SIG-M5 (cell line): ENCODE results near the gene KDSR.
"Not testable (repeated sequence)": the region's sequence is repeated elsewhere in the genome, so short reads cannot be mapped to it uniquely, and the experiment has no call there.

Experiments used
- DNase-seq: peaks from one replicate; lab custom pipeline; 2025; lab: John Stamatoyannopoulos, UW

KDSR gene

DNA sequence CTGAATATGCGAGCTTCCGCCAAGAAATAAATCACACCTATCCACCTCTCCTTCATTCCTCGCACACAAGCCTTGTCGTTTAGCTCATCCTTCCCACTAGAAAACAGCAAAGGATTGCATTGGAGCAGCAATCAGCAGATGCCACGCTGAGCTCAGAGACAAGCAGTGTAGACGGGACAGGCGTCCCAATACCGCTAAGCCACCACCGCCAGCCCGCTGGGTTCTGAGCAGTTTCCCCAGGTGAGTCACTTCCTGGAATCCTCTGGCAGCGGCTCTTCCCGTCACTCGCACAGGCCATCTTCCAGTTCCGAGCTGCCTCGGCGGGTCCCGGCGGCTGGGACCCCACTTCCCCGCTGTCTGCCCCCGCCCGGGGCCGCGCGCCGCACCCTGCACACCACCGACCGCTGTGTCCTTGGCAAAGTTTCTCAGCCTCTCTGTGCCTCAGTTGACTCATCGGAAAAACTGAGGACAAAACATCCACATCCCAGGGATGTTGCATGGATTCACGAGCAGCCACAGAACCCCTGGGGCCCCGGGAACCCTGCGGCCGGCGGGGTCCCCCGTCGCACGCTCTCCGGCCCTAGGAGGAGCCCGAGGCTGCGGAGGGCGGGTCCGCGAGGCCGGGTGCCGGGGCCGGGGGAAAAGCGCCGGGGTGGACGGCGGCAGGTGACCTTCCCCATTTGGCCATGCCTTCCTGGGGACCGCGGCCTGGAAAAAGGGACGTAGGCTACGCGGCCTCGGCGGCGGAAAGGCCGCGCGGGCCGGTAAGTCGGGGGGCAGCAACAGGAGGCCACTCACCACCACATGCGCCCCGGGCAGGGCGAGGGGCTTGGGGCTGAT is 573 bp downstream of the KDSR start:
- no peak for DNase-seq

DNA sequence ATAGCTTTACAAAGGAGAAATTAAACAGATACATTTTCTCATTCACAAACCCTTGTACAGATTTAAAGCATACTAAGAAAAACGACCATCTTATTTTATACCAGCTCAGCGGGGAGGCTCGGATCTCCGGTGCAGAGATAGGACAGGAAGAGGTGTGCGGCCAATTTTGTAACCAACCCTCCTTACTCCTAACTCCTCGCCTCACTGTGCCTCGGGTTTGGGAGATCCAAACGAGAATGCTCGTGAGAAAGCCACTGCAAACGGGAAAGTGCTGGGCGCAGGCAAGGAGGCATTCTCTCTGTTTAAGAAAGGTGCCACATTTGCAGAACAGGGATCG is 1.2 kb downstream of the KDSR start:
- no peak for DNase-seq

DNA sequence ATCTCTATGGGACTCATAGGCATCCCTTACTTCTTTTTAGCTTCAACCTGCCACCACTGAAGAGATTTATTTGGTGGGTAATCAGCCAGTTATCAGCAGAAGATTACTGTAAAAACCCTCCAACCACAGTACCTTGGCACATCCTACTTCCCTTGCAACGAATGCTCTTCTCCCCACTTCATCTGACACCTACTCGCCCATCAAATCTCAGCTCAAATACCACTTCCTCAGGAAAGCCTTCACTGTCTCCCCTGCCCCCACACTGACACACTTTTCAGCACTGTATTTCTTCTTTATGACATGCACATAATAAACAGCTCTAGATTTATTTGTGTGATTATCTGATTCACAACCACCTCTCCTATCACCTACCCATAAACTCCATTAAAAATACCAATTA is 3.1 kb downstream of the KDSR start:
- no peak for DNase-seq

DNA sequence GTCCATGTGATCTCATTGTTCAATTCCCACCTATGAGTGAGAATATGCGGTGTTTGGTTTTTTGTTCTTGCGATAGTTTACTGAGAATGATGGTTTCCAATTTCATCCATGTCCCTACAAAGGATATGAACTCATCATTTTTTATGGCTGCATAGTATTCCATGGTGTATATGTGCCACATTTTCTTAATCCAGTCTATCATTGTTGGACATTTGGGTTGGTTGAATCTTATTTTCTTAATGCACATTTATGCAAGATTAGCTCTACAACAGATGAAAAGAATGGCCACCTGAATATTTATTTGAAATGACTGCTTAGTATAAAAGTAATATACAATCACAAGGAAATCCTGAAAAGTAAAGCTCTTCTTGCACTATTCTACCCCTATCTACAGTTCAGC is 3.6 kb downstream of the KDSR start:
- DNase-seq, result not testable (repeated sequence)

DNA sequence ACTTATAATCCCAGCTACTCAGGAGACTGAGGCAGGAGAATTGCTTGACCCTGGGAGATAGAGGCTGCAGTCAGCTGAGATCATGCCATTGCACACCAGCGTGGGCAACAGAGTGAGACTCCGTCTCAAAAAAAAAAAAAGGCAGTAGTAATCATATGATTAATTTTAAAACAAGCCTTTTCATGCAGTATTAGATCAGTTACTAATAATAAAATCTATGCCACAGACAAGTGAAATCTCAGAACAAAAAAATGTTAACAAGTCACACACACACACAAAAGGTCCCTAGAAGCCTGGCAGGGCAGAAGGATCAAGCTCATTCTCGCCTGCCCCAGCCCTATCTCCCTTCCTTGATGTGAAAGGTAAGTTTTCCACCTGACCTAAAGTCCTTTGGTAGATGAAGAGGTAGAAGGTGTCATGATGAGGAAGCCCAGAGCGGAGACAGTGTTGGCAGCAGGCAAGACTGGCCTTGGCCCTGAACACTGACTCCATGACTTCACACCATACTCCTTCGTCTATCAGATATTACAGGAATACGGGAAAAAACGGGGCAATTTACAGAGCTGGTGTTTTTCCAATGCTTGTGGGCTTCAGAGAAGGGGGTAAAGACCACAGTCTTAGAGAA is 10.6 kb downstream of the KDSR start:
- DNase-seq, result no peak

DNA sequence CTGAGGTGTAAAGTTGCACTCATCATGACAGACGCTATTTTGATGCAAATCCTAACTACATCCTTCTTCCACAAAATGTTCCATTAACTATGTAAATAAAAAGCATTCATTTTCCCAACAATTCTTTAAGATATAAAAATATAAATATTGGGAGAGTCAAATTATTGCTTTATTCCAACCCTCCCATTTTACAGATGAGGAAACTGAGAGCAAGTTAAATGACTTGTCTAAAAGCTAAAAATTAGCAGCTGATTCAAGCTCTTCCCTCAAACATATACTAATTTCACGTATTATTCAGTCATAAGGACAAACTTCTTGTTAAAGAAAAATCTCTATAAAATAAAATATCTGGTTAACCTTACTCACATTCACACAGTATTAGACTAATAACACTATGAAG is 16.8 kb downstream of the KDSR start:
- DNase-seq, result no peak

DNA sequence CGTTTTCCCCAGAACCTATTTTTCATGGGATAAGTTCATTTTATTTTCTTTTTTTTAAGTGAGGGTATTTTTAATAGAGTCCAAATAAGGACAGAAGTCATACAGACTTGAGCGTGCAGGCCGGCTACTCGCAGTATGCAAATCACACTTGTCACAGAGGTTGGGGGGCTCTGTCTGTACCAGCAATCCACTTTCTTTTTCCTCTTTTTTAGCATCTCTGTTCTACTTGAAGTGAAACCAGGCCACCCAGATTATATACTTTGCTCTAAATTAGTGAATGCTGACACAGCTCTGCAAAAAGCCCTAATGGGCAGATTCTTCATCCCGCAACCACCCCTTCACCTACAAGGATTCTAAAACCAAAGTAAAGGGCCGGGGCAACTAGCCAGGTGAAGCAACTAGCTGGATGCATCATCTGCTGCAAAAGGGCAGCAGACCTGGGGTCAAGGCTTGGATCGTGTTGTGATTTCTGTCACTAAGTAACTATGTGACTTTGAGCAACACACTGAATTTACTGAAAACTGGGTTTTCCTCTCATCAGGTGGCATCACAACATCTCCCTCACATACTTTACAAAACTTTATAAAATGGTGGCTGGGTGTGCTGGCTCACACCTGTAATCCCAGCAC is 18.4 kb downstream of the KDSR start:
- DNase-seq, result no peak

DNA sequence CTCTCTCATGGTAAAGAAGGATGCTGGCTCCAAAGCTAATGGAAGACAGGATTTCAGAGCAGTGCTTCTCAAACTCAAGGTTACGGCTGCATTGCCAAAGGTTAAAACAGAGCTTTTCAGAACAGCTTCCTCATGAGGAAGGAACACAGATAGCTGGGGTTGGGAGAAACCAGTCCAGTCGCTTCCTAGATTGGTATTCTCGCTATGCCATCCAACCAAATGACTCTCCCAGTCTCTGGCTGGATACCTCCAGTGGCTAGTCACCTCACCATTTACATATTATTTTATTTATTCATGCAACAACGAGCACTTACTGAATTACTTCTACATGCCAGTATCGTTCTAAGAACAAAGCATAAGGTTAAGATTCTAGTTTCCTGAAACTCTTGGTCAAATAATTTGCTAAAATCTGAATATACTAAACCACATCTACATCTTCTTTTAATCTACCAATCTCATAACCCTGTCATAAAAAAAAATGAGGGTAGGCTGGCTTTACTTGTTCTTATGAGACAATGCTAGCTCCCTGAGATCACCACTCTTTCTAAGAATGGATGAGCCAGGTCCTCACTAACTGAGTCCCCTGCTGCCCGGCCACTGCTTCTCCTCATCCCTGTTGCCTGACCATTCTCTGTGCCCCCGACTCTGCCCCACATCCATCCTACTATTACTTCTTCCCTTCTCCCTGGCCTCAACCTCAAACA is 20.4 kb downstream of the KDSR start:
- no peak for DNase-seq

DNA sequence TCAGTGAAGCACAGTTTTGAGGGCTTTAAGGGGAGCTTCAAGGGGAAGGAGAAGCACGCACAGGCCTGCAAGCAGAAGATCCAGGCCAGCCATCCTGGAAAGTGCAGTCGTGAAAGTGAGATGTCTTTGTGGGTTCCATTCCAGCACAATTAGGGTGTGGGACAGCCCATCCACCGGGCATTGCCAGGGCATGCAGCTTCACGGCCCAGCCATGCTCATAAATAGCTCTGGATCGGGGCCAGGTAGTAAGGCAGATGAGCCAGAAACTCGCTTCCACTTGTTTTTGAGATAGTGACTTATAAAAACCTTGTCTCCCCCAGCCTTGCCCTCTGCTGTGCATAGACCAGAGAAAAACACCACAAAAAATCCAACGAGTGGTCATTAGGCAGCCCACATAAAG is 21.0 kb downstream of the KDSR start:
- no peak for DNase-seq

DNA sequence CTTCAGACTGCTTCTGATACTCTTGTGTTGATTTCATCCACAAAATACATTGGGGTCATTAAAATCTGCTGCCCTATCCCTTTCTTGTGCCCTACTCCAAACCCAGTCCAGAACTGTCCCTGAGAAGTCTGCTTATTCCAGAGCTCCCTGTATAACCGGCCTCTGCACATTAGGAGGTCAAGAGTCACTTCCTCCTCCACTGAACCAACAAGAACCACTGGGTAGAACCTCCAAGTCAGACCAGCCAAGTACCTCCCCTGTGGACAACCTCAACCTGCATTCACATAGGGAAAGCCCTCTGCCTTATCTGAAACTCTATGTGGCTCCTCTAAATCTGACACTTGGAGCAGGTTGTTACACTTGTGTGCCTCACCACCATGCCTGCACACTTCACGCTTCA is 22.1 kb downstream of the KDSR start:
- DNase-seq, result no peak

DNA sequence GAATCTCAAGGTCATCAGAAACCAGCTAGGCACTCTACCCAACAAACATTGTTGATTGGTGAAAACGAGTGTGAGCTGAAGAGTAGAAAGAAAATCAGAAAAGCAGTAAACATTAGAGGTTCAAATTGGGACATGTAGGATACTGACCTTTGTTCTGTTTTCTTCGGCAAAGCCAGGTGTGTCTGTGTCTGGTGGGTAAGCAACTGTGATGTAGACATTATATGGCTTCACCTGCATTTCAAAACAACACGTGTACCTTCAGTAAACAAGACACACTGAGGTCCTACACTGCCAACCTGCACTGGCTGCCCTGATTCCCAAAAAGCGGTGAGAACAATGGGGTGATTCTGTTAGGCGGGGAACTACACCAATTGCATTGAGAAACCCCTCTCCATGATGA is 22.7 kb downstream of the KDSR start:
- no peak for DNase-seq

DNA sequence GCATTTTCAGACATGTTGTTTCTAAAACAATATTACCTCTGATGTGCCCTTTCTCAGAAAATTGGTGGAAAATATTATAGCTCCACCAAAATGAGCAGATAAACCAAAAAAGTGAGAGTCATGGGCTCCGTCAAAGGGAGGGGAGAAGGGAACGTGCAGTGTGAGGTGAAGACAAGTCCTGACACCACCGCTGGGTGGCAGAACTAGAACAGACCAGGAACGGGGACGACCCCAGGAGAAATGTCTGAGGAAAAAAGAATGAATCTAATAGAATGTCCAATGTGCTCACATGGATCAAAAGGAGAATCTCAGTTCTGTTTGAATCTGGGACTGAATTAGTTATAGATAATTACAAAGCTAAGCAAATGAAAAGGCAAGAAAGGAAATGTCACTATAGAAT is 24.8 kb downstream of the KDSR start:
- DNase-seq, result no peak

DNA sequence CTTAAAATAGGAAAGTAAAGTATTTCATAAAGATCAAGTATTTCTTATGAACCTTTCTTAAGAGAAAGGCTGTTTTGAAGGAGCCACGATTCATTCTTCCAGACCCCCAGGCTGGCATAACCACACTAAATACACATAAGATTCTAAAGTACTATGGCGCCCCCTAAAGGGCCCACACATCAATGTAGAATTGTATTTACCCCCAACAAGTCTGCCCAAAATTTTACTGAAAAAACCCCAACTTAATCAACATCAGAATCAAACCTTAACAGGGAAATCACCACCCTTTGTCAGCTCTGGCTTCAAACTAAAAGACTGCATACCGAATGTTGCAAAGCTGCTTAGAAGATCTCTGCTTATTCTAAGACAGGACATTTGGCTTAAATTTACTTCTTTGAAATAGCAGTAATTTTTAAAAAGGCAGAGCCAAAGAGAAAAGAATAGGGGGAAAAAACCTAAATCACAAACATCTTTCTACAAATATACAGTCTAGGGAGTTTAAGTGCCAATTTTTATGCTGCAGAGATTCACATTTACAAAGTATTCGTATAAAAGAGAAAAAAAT is 27.0 kb downstream of the KDSR start:
- DNase-seq, result no peak

DNA sequence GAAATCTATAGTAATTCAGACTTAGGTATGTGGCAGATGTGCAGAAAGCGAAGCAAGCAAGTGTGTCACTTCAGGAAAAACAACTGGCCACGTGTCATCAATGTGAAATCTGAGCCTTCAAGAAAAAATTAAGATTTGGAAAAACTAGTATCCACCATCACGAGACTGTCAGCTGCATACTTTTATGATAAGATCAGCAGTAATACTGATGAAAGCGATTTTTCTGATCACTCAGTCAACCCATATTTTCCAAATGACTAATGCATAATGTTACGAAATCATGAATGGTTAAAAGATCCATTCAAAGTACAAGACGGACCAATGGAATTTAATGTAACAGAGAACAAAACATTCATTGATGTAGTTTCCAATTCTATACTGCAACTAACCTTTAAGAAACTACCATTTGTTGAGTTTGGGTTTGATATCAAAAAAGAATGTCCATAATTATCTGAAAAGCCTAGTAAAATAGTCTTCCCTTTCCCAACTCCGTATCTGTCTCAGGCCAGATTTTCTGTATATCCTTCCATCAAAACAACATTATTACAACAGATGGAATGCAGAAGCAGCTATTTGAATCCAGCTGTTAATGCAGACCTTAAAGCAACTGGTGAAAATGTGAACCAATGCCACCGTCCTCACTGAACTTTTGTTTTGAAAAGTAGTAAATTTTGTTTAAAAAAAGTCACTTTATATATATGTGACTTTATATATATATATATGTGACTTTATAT is 30.5 kb downstream of the KDSR start:
- DNase-seq, result no peak

DNA sequence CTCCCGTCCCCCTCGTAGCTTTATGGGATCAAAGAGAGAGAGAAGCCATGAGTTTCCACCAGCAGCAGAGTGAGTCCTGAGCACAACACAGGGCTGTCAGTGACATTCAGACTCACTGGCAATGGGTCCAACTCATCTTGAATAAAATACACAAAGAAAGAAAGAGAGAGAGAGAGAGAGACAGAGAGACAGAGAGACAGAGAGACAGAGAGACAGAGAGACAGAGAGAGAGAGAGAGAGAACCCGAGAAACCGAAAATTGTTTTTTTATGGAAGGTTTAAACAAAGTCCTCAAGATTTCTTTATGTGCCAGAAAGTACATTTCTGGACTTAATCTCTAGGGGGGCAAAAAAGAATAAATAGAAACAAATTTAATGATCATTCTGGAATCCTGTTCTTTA is 35.9 kb downstream of the KDSR start:
- DNase-seq, result no peak

DNA sequence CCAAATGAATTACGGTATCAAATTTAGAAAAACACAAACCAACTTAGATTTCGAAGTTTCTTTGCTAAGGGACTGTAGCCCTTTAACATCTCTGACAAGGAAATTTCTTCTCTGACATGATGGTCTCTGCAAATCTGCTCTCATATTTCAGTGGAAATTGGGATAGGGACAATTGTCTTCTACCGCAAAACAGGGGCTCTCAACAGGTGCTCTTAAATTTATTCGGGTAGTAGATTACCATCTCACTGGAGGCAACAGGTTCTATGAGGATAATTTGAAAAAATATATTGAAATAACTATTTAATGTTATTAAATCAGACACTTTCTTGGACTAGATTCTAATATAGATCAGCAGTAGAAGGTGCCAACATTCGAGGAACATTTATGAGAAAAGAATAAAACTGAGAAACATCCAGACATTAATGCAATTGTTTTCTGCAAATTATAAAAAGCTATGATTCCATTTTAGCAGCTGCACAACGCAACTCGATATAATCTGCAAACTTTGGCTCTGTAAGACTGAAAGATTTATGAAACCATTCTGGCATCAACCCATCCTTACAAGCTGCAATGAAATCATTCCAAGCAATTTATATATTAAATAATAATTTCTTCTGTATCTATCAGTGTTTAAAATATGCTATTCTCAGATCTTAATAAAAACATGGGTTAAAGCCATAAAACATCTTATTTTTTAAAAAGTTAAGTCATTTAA is 37.4 kb downstream of the KDSR start:
- DNase-seq, result no peak

DNA sequence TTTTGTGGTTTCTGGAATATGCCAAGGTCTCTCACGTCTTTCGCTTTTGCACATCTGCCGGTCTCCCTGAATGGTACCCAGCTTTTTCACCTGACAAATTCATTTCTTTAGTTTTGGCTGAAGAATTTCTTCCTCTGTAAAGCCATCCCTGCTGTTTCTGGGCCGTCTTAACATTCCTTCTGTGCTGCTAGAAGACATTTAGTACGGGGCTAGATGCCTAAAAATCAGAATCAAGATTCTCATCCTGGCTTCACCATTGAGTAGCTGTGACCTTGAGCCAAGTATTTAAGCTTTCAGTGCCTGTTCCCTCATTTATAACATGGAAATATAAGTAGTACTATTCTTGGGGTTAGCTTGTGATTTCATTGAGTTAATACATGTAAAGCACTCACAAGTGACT is 41.0 kb downstream of the KDSR start:
- no peak for DNase-seq

DNA sequence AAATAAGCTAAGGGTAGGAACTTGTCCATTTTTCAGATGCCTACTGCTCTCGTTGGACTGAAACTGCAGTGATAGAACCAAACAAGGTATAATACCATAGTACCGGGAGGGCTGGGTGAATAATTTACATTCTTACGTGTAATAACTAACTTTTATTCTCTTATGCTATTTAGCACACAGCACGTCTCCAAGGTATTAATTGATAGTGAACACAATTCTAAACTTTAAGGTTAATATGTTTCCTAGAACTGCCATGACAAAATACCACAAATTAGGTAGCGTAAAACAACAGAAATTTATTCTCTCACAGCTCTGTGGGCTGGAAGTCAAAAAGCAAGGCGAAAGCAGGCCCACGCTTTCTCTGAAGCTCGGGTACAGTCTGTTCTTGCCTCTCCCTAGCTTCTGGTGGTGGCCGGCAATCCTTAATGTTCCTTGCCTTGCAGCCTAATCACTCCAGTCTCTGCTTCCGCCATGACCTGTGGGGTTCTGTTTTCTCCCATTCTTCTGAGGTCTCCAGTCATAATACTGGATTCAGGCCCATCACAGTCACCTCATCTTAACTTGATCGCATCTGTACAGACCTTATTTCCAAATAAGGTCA is 41.8 kb downstream of the KDSR start:
- DNase-seq, result no peak

DNA sequence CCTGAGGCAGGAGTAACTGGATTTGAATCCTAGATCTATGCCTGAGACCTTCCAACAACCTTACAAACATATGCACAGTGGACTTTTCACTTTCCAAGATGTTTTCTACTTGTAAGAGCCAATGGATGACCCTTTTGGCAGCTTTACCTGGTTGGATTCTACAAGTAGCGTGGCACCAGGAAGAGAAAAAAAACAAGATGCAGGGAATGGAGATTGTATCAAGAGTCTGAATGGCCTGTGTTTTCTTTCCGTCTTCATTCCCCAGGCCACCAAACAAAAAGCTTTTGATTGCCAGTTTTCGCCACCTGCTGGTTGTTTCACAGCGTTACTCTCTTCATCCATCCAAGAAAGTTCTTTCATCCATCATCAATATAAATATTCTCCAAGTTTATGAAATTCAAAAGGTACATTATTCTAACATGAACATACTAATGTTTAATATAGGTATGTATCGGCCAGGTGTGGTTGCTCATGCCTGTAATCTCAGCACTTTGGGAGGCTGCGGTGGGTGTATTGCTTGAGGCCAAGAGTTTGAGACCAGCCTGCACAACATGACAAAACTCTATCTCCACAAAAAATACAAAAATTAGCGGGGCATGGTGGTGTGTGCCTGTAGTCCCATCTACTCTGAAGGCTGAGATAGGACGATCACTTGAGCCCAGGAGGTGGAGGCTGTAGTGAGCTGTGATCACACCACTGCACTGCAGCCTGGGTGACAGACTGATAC is 43.9 kb downstream of the KDSR start:
- peak; percentile 48 for DNase-seq

DNA sequence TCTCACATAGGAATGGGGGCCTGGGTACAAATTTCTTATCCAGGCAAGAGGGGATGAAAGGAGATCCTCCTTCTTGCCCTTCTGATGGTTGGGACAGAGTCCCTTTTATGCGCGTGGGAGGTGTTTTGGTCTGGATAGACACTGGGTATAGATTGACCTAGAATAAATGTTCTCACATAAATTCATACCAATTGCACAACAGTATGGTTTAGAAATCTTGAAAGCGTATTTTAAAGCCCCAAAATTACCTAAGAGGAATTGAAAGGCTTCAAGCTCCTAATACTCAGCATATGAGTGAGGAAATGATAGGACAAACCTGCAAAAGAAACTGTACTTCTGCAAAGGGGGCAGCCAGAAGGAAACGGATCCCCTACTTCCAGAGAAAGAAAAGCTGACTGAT is 44.8 kb downstream of the KDSR start:
- peak; percentile 77 for DNase-seq
